Activated CD8-positive, alpha-beta T cell treated with anti-CD3 and anti-CD28 coated beads, Interleukin-2, amount 10 ng/mL, durations not matched to agents 7 days and 5 days (primary cell): ENCODE data around the gene MARK2. TPM values are rescaled to one million over a fixed set of nuclear protein-coding genes. Genes with fewer than 3 reads are reported as not detected.

Source experiments
- ATAC-seq: fragments of 150-1000 bp; cut with Tn5 transposase; one replicate; pipeline ENCODE4 v1.10.0; 2021; ENCODE audit warnings: moderate library complexity
- CTCF ChIA-PET: fragments of 350-600 bp; sonication (Branson Sonifier 250); formaldehyde crosslinking; loops from one replicate; lab custom pipeline; 2021; ENCODE audit warnings: antibody characterized with exemption; lab: Charles Lee
- POLR2A ChIA-PET: fragments of 350-600 bp; sonication (Branson Sonifier 250); formaldehyde crosslinking; loops from one replicate; lab custom pipeline; 2021; ENCODE audit warnings: antibody characterized with exemption; lab: Charles Lee
- DNase-seq: peaks from one replicate; pipeline ENCODE4 v3.0.0-alpha.2; 2020
- H3K27ac Mint-ChIP-seq: one replicate; pipeline ENCODE4 v1.8.0; 2021; ENCODE audit warnings: mild to moderate bottlenecking, mixed read lengths
- H3K27me3 Mint-ChIP-seq: one replicate; pipeline ENCODE4 v1.8.0; 2021; ENCODE audit warnings: low read depth, mixed read lengths
- H3K36me3 Mint-ChIP-seq: one replicate; pipeline ENCODE4 v1.8.0; 2021; ENCODE audit warnings: low read depth, mixed read lengths
- H3K4me1 Mint-ChIP-seq: one replicate; pipeline ENCODE4 v1.8.0; 2021; ENCODE audit warnings: low read depth, mixed read lengths
- H3K4me3 Mint-ChIP-seq: one replicate; pipeline ENCODE4 v1.8.0; 2021; ENCODE audit warnings: mild to moderate bottlenecking, mixed read lengths
- H3K9me3 Mint-ChIP-seq: one replicate; pipeline ENCODE4 v1.8.0; 2022; ENCODE audit warnings: mixed read lengths; ENCODE audit not compliant: insufficient read depth
- total RNA-seq, 2 experiments: library from RNA; stranded (reverse); gene quantifications; one replicate each; pipeline ENCODE4 v1.2.3, GENCODE V29; 2021

The MARK2 gene
- total RNA-seq, 2 experiments from 2014 or later, result 62.1 to 68.6 TPM

DNA sequence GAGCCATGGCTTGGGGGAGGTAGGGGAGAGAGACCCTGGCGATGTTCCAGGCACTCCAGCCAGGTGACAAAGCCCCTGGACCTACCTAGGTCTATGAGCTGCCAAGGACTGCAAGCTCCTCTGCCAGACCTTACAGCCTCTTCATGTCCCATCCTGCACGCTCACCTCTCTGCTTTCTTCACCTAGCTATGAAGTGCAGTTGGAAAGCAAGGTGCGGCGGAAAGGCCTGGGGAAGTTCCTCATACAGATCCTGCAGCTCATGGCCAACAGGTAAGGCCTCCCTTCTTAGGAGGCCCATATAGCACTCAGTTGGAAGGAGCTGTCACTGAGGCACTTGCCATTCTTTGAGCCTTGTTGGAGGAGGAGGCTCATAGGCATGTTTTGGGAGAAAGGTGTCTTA lies 113.7 kb downstream of the MARK2 start:
- ChIA-PET POLR2A (no interaction called here), CTCF (interaction anchor here (0.6 to 5.2 kb wide), 7 partner anchors 22 to 197 kb away, joined by 3 to 52 read pairs (median 3); partner anchors contain the start of genes COX8A and MARK2)
- H3K36me3 Mint-ChIP-seq, result peaks cover 57% of the 10 kb centered on the region
- no peaks in the 10 kb centered on the region for H3K27me3 Mint-ChIP-seq
- ATAC-seq, result no peak
- peak overlapping the region; percentile 60 for H3K4me3 Mint-ChIP-seq
- no peak for DNase-seq
- H3K27ac Mint-ChIP-seq, result peak overlapping the region; percentile 76
- peaks cover 34% of the 10 kb centered on the region for H3K4me1 Mint-ChIP-seq
- no peaks in the 10 kb centered on the region for H3K9me3 Mint-ChIP-seq

DNA sequence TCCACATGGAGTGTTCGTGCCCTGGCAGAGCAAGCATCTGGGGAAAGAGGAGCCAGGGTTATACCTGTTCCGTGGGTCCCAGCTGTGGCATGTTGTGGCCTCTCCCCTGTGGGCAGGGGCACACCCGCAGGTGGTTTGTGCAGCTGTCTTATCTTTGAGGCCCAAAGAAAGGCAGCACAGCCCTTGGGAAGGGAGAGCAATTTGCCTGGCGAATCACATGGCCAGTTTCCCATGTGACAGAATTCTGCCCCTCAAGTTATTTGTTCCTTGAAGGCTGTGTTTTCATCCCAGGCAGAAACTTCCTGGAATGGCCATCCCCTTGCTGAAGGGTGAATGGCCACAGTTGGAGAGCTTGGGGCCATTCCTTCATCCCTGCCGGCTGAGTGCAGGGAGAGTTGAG lies 119.1 kb downstream of the MARK2 start:
- no peak overlapping the region for H3K4me3 Mint-ChIP-seq
- H3K36me3 Mint-ChIP-seq, result peaks cover 41% of the 10 kb centered on the region
- ChIA-PET CTCF (interaction anchor here (1.0 to 2.0 kb wide), 5 partner anchors 12 to 195 kb away, joined by 3 to 16 read pairs (median 4); no protein-coding TSS in a partner anchor), POLR2A (no interaction called here)
- peaks cover 29% of the 10 kb centered on the region for H3K4me1 Mint-ChIP-seq
- ATAC-seq, result no peak
- H3K9me3 Mint-ChIP-seq, result no peaks in the 10 kb centered on the region
- no peaks in the 10 kb centered on the region for H3K27me3 Mint-ChIP-seq
- H3K27ac Mint-ChIP-seq, result no peak overlapping the region
- no peak for DNase-seq

Other genes starting within 250 kb of the MARK2 start
- gene PLAAT3, start 224.7 kb upstream of the MARK2 start, total RNA-seq, result 10 to 100 TPM in 1 of 2 experiments, 1 to 10 TPM in 1; 9.7 to 10.4 TPM
- 10 to 100 TPM; 35.1 to 37.3 TPM for gene ATL3, start 167.7 kb upstream of the MARK2 start, total RNA-seq
- gene RTN3, start 157.6 kb upstream of the MARK2 start, total RNA-seq, result 10 to 100 TPM; 62.2 to 62.4 TPM
- gene ZFTA, start 70.3 kb upstream of the MARK2 start, total RNA-seq, result 1 to 10 TPM; 4.5 to 5.6 TPM
- 10 to 100 TPM; 49.1 to 50.4 TPM for gene SPINDOC, start 25.7 kb upstream of the MARK2 start, total RNA-seq
- under 1 TPM; 0.55 to 0.60 TPM for gene RCOR2, start 78.1 kb downstream of the MARK2 start, total RNA-seq
- gene NAA40, start 99.9 kb downstream of the MARK2 start, total RNA-seq, result 10 to 100 TPM; 42.6 to 44.9 TPM
- gene COX8A, start 135.5 kb downstream of the MARK2 start, total RNA-seq, result 100 to 1,000 TPM; 528 to 569 TPM
- gene OTUB1, start 147.3 kb downstream of the MARK2 start, total RNA-seq, result 100 to 1,000 TPM in 1 of 2 experiments, 10 to 100 TPM in 1; 93.7 to 102 TPM
- not detected for gene FLRT1, start 196.8 kb downstream of the MARK2 start, total RNA-seq